NCI-H1417 (cell line): ENCODE data around the gene LIFR.

Experiments used
- DNase-seq, 3 experiments: peaks; one replicate each; lab custom pipeline; 2025; lab: John Stamatoyannopoulos, UW

The LIFR gene

GRCh38 chr5:38551030-38552017 lies 5.1 kb downstream of the LIFR start:
- DNase-seq, result peak; percentile 45 to 76 (median 66)

- DNase-seq, result no peak
These were observed 8.2 kb downstream of the LIFR start for GRCh38 chr5:38548064-38548759.

- DNase-seq, result no peak
These were observed 9.2 kb downstream of the LIFR start for GRCh38 chr5:38547257-38547656.

- no peak for DNase-seq
These were observed 9.7 kb downstream of the LIFR start for GRCh38 chr5:38546691-38547146.

- peak in 1 of 3 experiments; percentile 63 for DNase-seq
These were observed 12.6 kb downstream of the LIFR start for GRCh38 chr5:38543886-38544285.

- peak in 1 of 3 experiments; percentile 55 for DNase-seq
These were observed 13.4 kb downstream of the LIFR start for GRCh38 chr5:38543074-38543473.

- DNase-seq, result peak; percentile 39 to 83 (median 82)
These were observed 15.2 kb downstream of the LIFR start for GRCh38 chr5:38541174-38541725.

GRCh38 chr5:38540314-38540713 lies 16.1 kb downstream of the LIFR start:
- peak; percentile 80 to 97 (median 96) for DNase-seq

GRCh38 chr5:38538161-38538560 lies 18.3 kb downstream of the LIFR start:
- no peak for DNase-seq

- no peak for DNase-seq
These were observed 18.9 kb downstream of the LIFR start for GRCh38 chr5:38537505-38537904.

GRCh38 chr5:38536968-38537367 lies 19.5 kb downstream of the LIFR start:
- DNase-seq, result peak in 1 of 3 experiments; percentile 75

GRCh38 chr5:38535845-38536244 lies 20.6 kb downstream of the LIFR start:
- DNase-seq, result peak in 1 of 3 experiments; percentile 23

GRCh38 chr5:38535248-38535750 lies 21.1 kb downstream of the LIFR start:
- DNase-seq, result peak in 2 of 3 experiments; percentile 29 to 55

GRCh38 chr5:38534156-38534453 lies 22.3 kb downstream of the LIFR start:
- no peak for DNase-seq

- no peak for DNase-seq
These were observed 22.9 kb downstream of the LIFR start for GRCh38 chr5:38533286-38534155.

- peak in 2 of 3 experiments; percentile 21 to 81 for DNase-seq
These were observed 24.2 kb downstream of the LIFR start for GRCh38 chr5:38532165-38532669.

GRCh38 chr5:38531518-38531917 lies 24.9 kb downstream of the LIFR start:
- DNase-seq, result no peak

- DNase-seq, result peak in 1 of 3 experiments; percentile 16
These were observed 26.3 kb downstream of the LIFR start for GRCh38 chr5:38529955-38530646.

GRCh38 chr5:38528162-38528703 lies 28.2 kb downstream of the LIFR start:
- no peak for DNase-seq

- DNase-seq, result no peak
These were observed 29.0 kb downstream of the LIFR start for GRCh38 chr5:38527475-38527874.
